Vagina (tissue), 2 donors: ENCODE results near the gene ARHGEF38. TPM values are rescaled to one million over a fixed set of nuclear protein-coding genes. Genes with fewer than 3 reads are reported as not detected.

ENCODE experiments used
- DNase-seq, 2 donors: peaks; one replicate each; pipeline ENCODE4 v3.0.0-alpha.2; 2017; ENCODE audit errors: extremely low spot score in 2 of 2
- H3K27ac ChIP-seq: fragments of 200-600 bp; sonication (generic); one replicate; pipeline ENCODE4 v1.5.1; 2019
- H3K27me3 ChIP-seq: fragments of 200-600 bp; sonication (generic); one replicate; pipeline ENCODE4 v1.5.1; 2019
- H3K36me3 ChIP-seq, 2 donors: fragments of 200-600 bp; sonication (generic); one replicate each; pipeline ENCODE4 v1.5.1; 2017 to 2019
- H3K4me1 ChIP-seq: fragments of 200-600 bp; sonication (generic); one replicate; pipeline ENCODE4 v1.5.1; 2019
- H3K4me3 ChIP-seq, 2 donors: fragments of 200-600 bp; sonication (generic); 1 replicate in 1 of 2; 2 replicates in 1 of 2; pipeline ENCODE4 v1.5.1; 2016 to 2019
- H3K9me3 ChIP-seq: fragments of 200-600 bp; sonication (generic); one replicate; pipeline ENCODE4 v1.5.1; 2019
- CTCF ChIP-seq, 3 experiments: fragments of 450-650 bp in 2 of 3; fragments of 200-600 bp in 1 of 3; sonication (generic) in 1 of 3; IDR thresholded peaks; one replicate each; pipeline ENCODE4 v1.5.1; 2017 to 2019; ENCODE audit warnings: antibody characterized with exemption in 3 of 3, mild to moderate bottlenecking in 2 of 3, moderate library complexity in 2 of 3
- POLR2A ChIP-seq, 2 donors: fragments of 450-650 bp; IDR thresholded peaks; one replicate each; pipeline ENCODE4 v1.6.1; 2017; ENCODE audit warnings: antibody characterized with exemption in 2 of 2, mild to moderate bottlenecking in 2 of 2, moderate library complexity in 2 of 2
- POLR2AphosphoS5 ChIP-seq, 2 donors: sonication (generic); formaldehyde crosslinking; IDR thresholded peaks; one replicate each; pipeline ENCODE4 v1.9.0; 2017; ENCODE audit warnings: antibody characterized with exemption in 2 of 2, mild to moderate bottlenecking in 2 of 2, low read depth in 1 of 2; ENCODE audit not compliant: insufficient read depth in 1 of 2
- intact Hi-C: fragments of 100-400 bp; cut with DNase I; formaldehyde crosslinking; loops from one replicate; pipeline ENCODE4 v1.15.1; 2023
- total RNA-seq: library from RNA; depleted of rRNA; stranded (reverse); fragments of >200 nt; gene quantifications from one replicate; pipeline ENCODE4 v1.2.3, GENCODE V29; 2016

Gene ARHGEF38
- total RNA-seq, 1 donor from 2014 or later, result not detected

- Histone ChIP-seq H3K36me3 (no peaks in the 10 kb centered on the region), H3K4me3 (peak within 1 kb of the TSS; percentile 92 to 93), H3K9me3 (no peaks in the 10 kb centered on the region), H3K4me1 (peaks cover 18% of the 10 kb centered on the region), H3K27me3 (no peaks in the 10 kb centered on the region), H3K27ac (peak within 1 kb of the TSS; percentile 79)
- TF ChIP-seq CTCF (IDR thresholded peaks at IDR 0.05), result peak in 1 of 3 experiments; percentile 21
- TF ChIP-seq POLR2A (IDR thresholded peaks at IDR 0.05), result peak in 1 of 2 donors; percentile 21
- peak; percentile 81 to 84 for TF ChIP-seq POLR2AphosphoS5 (IDR thresholded peaks at IDR 0.05; ENCODE audit: insufficient read depth in 1 of 2, low read depth in 1 of 2)
- intact Hi-C loops, result no loop called here
- DNase-seq, result peak in 1 of 2 donors; percentile 91
These were observed 156.0 kb downstream of the ARHGEF38 start, which contains the start of the genes GSTCD and INTS12 for GRCh38 chr4:105708181-105709080. GSTCD (plus strand) TSS chr4:105708784; CDS start chr4:105717614, 8,830 bp downstream. INTS12 (minus strand) TSS chr4:105708689; CDS start chr4:105700005, 8,684 bp downstream.

- no peaks in the 10 kb centered on the region for H3K9me3 ChIP-seq
- H3K4me3 ChIP-seq, result peak overlapping the region; percentile 92 to 93
- peak overlapping the region; percentile 79 for H3K27ac ChIP-seq
- TF ChIP-seq POLR2A (IDR thresholded peaks at IDR 0.05) (no peak), CTCF (IDR thresholded peaks at IDR 0.05) (no peak), POLR2AphosphoS5 (IDR thresholded peaks at IDR 0.05; ENCODE audit: insufficient read depth in 1 of 2, low read depth in 1 of 2) (no peak)
- intact Hi-C loops, result no loop called here
- peaks cover 18% of the 10 kb centered on the region for H3K4me1 ChIP-seq
- DNase-seq, result no peak
- H3K36me3 ChIP-seq, result no peaks in the 10 kb centered on the region
- no peaks in the 10 kb centered on the region for H3K27me3 ChIP-seq
These were observed 156.6 kb downstream of the ARHGEF38 start for GRCh38 chr4:105709081-105709450.

GRCh38 chr4:105710012-105710600 is 157.7 kb downstream of the ARHGEF38 start:
- no peaks in the 10 kb centered on the region for H3K9me3 ChIP-seq
- TF ChIP-seq POLR2AphosphoS5 (IDR thresholded peaks at IDR 0.05; ENCODE audit: insufficient read depth in 1 of 2, low read depth in 1 of 2), result no peak
- TF ChIP-seq POLR2A (IDR thresholded peaks at IDR 0.05), result no peak
- TF ChIP-seq CTCF (IDR thresholded peaks at IDR 0.05), result no peak
- H3K4me1 ChIP-seq, result peaks cover 18% of the 10 kb centered on the region
- no peaks in the 10 kb centered on the region for H3K27me3 ChIP-seq
- no peaks in the 10 kb centered on the region for H3K36me3 ChIP-seq
- no peak overlapping the region for H3K27ac ChIP-seq
- intact Hi-C loops, result no loop called here
- H3K4me3 ChIP-seq, result no peak overlapping the region
- DNase-seq, result no peak

- Histone ChIP-seq H3K4me3 (no peak overlapping the region), H3K9me3 (no peaks in the 10 kb centered on the region), H3K27me3 (no peaks in the 10 kb centered on the region), H3K36me3 (no peaks in the 10 kb centered on the region), H3K27ac (no peak overlapping the region), H3K4me1 (peaks cover 18% of the 10 kb centered on the region)
- TF ChIP-seq POLR2A (IDR thresholded peaks at IDR 0.05) (no peak), CTCF (IDR thresholded peaks at IDR 0.05) (no peak), POLR2AphosphoS5 (IDR thresholded peaks at IDR 0.05; ENCODE audit: insufficient read depth in 1 of 2, low read depth in 1 of 2) (no peak)
- no peak for DNase-seq
- intact Hi-C loops, result no loop called here
These were observed 158.3 kb downstream of the ARHGEF38 start for GRCh38 chr4:105710678-105711077.
